HG03521 (cell line): ENCODE results near the gene F12.
"Not testable (repeated sequence)": the region's sequence is repeated elsewhere in the genome, so short reads cannot be mapped to it uniquely, and the experiment has no call there.

Source experiments
- ATAC-seq: cut with Tn5 transposase; IDR thresholded peaks from one replicate; pipeline ENCODE4 v1.9.1; 2021; ENCODE audit warnings: mild to moderate bottlenecking, moderate library complexity; ENCODE audit not compliant: unreplicated experiment

Gene F12

GRCh38 chr5:177417081-177417480 lies 7.7 kb upstream of the F12 start:
- not testable (repeated sequence) for ATAC-seq

- ATAC-seq: no peak
Measured at GRCh38 chr5:177414481-177414880, 5.1 kb upstream of the F12 start.

- ATAC-seq: no peak
Measured at GRCh38 chr5:177412603-177413233, 3.4 kb upstream of the F12 start.

GRCh38 chr5:177410575-177410974 lies 1.2 kb upstream of the F12 start:
- ATAC-seq: no peak

GRCh38 chr5:177405805-177406204 lies 3.6 kb downstream of the F12 start:
- ATAC-seq: no peak

GRCh38 chr5:177405312-177405711 lies 4.1 kb downstream of the F12 start:
- no peak for ATAC-seq

- ATAC-seq: no peak
Measured at GRCh38 chr5:177404641-177405179, 4.7 kb downstream of the F12 start.

GRCh38 chr5:177403792-177404640 lies 5.3 kb downstream of the F12 start:
- peak; percentile 78 for ATAC-seq

GRCh38 chr5:177403102-177403791 lies 6.1 kb downstream of the F12 start:
- ATAC-seq: peak; percentile 6

- no peak for ATAC-seq
Measured at GRCh38 chr5:177402271-177403043, 6.9 kb downstream of the F12 start.

GRCh38 chr5:177399997-177400868 lies 9.1 kb downstream of the F12 start, which contains the start of gene PFN3:
Gene PFN3, minus strand, starts transcription at chr5:177400661. Its CDS starts 85 bp downstream, at chr5:177400576.
- ATAC-seq: no peak

GRCh38 chr5:177397875-177398390 lies 11.4 kb downstream of the F12 start:
- ATAC-seq: no peak

GRCh38 chr5:177396807-177397206 lies 12.6 kb downstream of the F12 start:
- no peak for ATAC-seq

- no peak for ATAC-seq
Measured at GRCh38 chr5:177396078-177396477, 13.3 kb downstream of the F12 start.

- ATAC-seq: no peak
Measured at GRCh38 chr5:177393990-177394389, 15.4 kb downstream of the F12 start.

GRCh38 chr5:177393206-177393765 lies 16.1 kb downstream of the F12 start:
- no peak for ATAC-seq

GRCh38 chr5:177392765-177393164 lies 16.6 kb downstream of the F12 start:
- ATAC-seq: no peak

GRCh38 chr5:177390363-177391300 lies 18.7 kb downstream of the F12 start:
- ATAC-seq: peak; percentile 56
